ENCODE measurements around the gene TPX2. TPM values are rescaled to one million over a fixed set of nuclear protein-coding genes. Genes with fewer than 3 reads are reported as not detected.

Gene TPX2
- polyA plus RNA-seq, 1 donor (not counting 4 experiments of a cell fraction or from before 2014, with no cell fraction given) = 31.5 TPM

GRCh38 chr20:31747640-31748039 lies 8.6 kb downstream of the TPX2 start:
- Histone ChIP-seq H3K9ac (ENCODE audit: control insufficient read depth, extremely low read depth, insufficient read depth, low read length) (no peak overlapping the region), H4K20me1 (ENCODE audit: control insufficient read depth, extremely low read depth, insufficient read depth, low read length) (no peaks in the 10 kb centered on the region), H3K79me2 (ENCODE audit: control insufficient read depth, insufficient read depth, low read length) (peaks cover 87% of the 10 kb centered on the region), H3K27ac (ENCODE audit: control insufficient read depth, insufficient read depth, low read length) (no peak overlapping the region), H3K4me1 (ENCODE audit: control insufficient read depth, extremely low read depth, insufficient read depth, low read length) (peaks cover 6% of the 10 kb centered on the region), H3K4me3 (ENCODE audit: control insufficient read depth in 2 of 3, extremely low read depth in 1 of 3, insufficient read depth in 2 of 3, low read depth in 1 of 3, low read length in 3 of 3) (no peak overlapping the region), H3K36me3 (ENCODE audit: control insufficient read depth in 2 of 2, extremely low read depth in 1 of 2, insufficient read depth in 2 of 2, low read length in 2 of 2) (peaks cover 0 to 14% of the 10 kb centered on the region in 2 experiments), H3K4me2 (ENCODE audit: control insufficient read depth, extremely low read depth, insufficient read depth, low read depth, low read length) (peak overlapping the region; percentile 28), H3K9me1 (ENCODE audit: control insufficient read depth, extremely low read depth, insufficient read depth, low read length) (no peaks in the 10 kb centered on the region), H2AFZ (ENCODE audit: control insufficient read depth, low read length) (no peak overlapping the region), H3K27me3 (ENCODE audit: control insufficient read depth, extremely low read depth, insufficient read depth, low read length) (no peaks in the 10 kb centered on the region), H3K9me3 (ENCODE audit: control insufficient read depth, low read depth, low read length) (no peaks in the 10 kb centered on the region)
- DNase-seq (ENCODE audit: low read depth, low spot score) (no peak), FAIRE-seq (no peak)
- dilution Hi-C loops (cut with MboI; ENCODE audit: extremely low pct_ligation_motif_present, low sequenced_read_pairs) = no loop called here
- TF ChIP-seq, protein P1, sequence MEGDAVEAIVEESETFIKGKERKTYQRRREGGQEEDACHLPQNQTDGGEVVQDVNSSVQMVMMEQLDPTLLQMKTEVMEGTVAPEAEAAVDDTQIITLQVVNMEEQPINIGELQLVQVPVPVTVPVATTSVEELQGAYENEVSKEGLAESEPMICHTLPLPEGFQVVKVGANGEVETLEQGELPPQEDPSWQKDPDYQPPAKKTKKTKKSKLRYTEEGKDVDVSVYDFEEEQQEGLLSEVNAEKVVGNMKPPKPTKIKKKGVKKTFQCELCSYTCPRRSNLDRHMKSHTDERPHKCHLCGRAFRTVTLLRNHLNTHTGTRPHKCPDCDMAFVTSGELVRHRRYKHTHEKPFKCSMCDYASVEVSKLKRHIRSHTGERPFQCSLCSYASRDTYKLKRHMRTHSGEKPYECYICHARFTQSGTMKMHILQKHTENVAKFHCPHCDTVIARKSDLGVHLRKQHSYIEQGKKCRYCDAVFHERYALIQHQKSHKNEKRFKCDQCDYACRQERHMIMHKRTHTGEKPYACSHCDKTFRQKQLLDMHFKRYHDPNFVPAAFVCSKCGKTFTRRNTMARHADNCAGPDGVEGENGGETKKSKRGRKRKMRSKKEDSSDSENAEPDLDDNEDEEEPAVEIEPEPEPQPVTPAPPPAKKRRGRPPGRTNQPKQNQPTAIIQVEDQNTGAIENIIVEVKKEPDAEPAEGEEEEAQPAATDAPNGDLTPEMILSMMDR (optimal IDR thresholded peaks at IDR 0.05 in 1 of 3, IDR thresholded peaks at IDR 0.05 in 1 of 3, conservative IDR thresholded peaks at IDR 0.05 in 1 of 3; ENCODE audit: extremely low read depth in 1 of 3, insufficient read depth in 2 of 3, low read length in 3 of 3) = no peak
- no peak for TF ChIP-seq EZH2 (IDR thresholded peaks at IDR 0.05; ENCODE audit: low read length)

- Histone ChIP-seq H3K9me3 (ENCODE audit: control insufficient read depth, low read depth, low read length) (no peaks in the 10 kb centered on the region), H3K27me3 (ENCODE audit: control insufficient read depth, extremely low read depth, insufficient read depth, low read length) (no peaks in the 10 kb centered on the region), H2AFZ (ENCODE audit: control insufficient read depth, low read length) (no peak overlapping the region), H3K9me1 (ENCODE audit: control insufficient read depth, extremely low read depth, insufficient read depth, low read length) (no peaks in the 10 kb centered on the region), H3K4me3 (ENCODE audit: control insufficient read depth in 2 of 3, extremely low read depth in 1 of 3, insufficient read depth in 2 of 3, low read depth in 1 of 3, low read length in 3 of 3) (no peak overlapping the region), H3K4me2 (ENCODE audit: control insufficient read depth, extremely low read depth, insufficient read depth, low read depth, low read length) (no peak overlapping the region), H3K4me1 (ENCODE audit: control insufficient read depth, extremely low read depth, insufficient read depth, low read length) (peaks cover 6% of the 10 kb centered on the region), H3K27ac (ENCODE audit: control insufficient read depth, insufficient read depth, low read length) (no peak overlapping the region), H3K79me2 (ENCODE audit: control insufficient read depth, insufficient read depth, low read length) (peaks cover 90% of the 10 kb centered on the region), H3K36me3 (ENCODE audit: control insufficient read depth in 2 of 2, extremely low read depth in 1 of 2, insufficient read depth in 2 of 2, low read length in 2 of 2) (peaks cover 0 to 14% of the 10 kb centered on the region in 2 experiments), H4K20me1 (ENCODE audit: control insufficient read depth, extremely low read depth, insufficient read depth, low read length) (no peaks in the 10 kb centered on the region), H3K9ac (ENCODE audit: control insufficient read depth, extremely low read depth, insufficient read depth, low read length) (no peak overlapping the region)
- no peak for DNase-seq (ENCODE audit: low read depth, low spot score)
- TF ChIP-seq, protein P1 (optimal IDR thresholded peaks at IDR 0.05 in 1 of 3, IDR thresholded peaks at IDR 0.05 in 1 of 3, conservative IDR thresholded peaks at IDR 0.05 in 1 of 3; ENCODE audit: extremely low read depth in 1 of 3, insufficient read depth in 2 of 3, low read length in 3 of 3) = no peak
- TF ChIP-seq EZH2 (IDR thresholded peaks at IDR 0.05; ENCODE audit: low read length) = no peak
- dilution Hi-C loops (cut with MboI; ENCODE audit: extremely low pct_ligation_motif_present, low sequenced_read_pairs) = no loop called here
- no peak for FAIRE-seq
Observed at GRCh38 chr20:31749223-31749622, 10.1 kb downstream of the TPX2 start.

Measured in keratinocyte (primary cell).